A549 (cell line): ENCODE measurements around the gene STN1. TPM values are rescaled to one million over a fixed set of nuclear protein-coding genes. Genes with fewer than 3 reads are reported as not detected.

ENCODE experiments used
- ATAC-seq, 2 experiments: fragments of 200-7000 bp in 1 of 2; fragments of >200 bp in 1 of 2; cut with Nextera tagmentation in 1 of 2; cut with Tn5 transposase in 1 of 2; 3 replicates each; pipeline versions ENCODE4 v1.8.0 to v1.9.1; 2018 to 2020; ENCODE audit warnings: mild to moderate bottlenecking in 1 of 2, moderate library complexity in 1 of 2
- CTCF ChIA-PET: fragments of 300-600 bp; sonication (Branson Sonifier 250); formaldehyde crosslinking; extraction: SDS; loops from one replicate; lab custom pipeline; 2021; ENCODE audit warnings: antibody characterized with exemption, inconsistent platforms; lab: Yijun Ruan, JAX
- POLR2A ChIA-PET: fragments of 350-600 bp; formaldehyde crosslinking; extraction: SDS; loops from one replicate; lab custom pipeline; 2021; ENCODE audit warnings: antibody characterized with exemption, inconsistent platforms; lab: Yijun Ruan, JAX
- DNase-seq, 2 experiments: peaks; one replicate each; pipeline versions ENCODE4 v3.0.0 to v3.0.0-alpha.2; 2011 to 2016; ENCODE audit warnings: low read depth in 1 of 2, low spot score in 1 of 2
- FAIRE-seq: peaks from 2 replicates; lab custom pipeline; 2011; peaks lifted over from hg19 to GRCh38; lab: Jason Lieb, UNC
- H3K27ac ChIP-seq, 2 experiments: fragments of >200 bp; sonication (Bioruptor Twin); formaldehyde crosslinking; 3 replicates each; pipeline ENCODE4 v1.5.1; 2016 to 2017
- H3K4me1 ChIP-seq: fragments of >200 bp; sonication (Bioruptor Twin); formaldehyde crosslinking; 3 replicates; pipeline ENCODE4 v1.6.1; 2016
- H3K4me2 ChIP-seq: fragments of >200 bp; sonication (Bioruptor Twin); formaldehyde crosslinking; 3 replicates; pipeline ENCODE4 v1.6.1; 2016
- H3K4me3 ChIP-seq: fragments of >200 bp; sonication (Bioruptor Twin); formaldehyde crosslinking; 3 replicates; pipeline ENCODE4 v1.5.1; 2016
- H3K9me3 ChIP-seq: fragments of >200 bp; sonication (Bioruptor Twin); formaldehyde crosslinking; 3 replicates; pipeline ENCODE4 v1.6.1; 2016
- BHLHE40 ChIP-seq: IDR thresholded peaks from 2 replicates; pipeline ENCODE4 v1.6.1; 2012; ENCODE audit warnings: low read depth, low read length, inconsistent platforms
- CBX2 ChIP-seq: fragments of 200-600 bp; sonication (generic); IDR thresholded peaks from 2 replicates; pipeline ENCODE4 v1.6.1; 2016; ENCODE audit warnings: low read depth, mild to moderate bottlenecking, borderline replicate concordance
- CHD4 ChIP-seq: fragments of 200-600 bp; sonication (generic); IDR thresholded peaks from 2 replicates; pipeline ENCODE4 v1.6.1; 2016; ENCODE audit warnings: antibody characterized with exemption, mild to moderate bottlenecking, borderline replicate concordance
- EHF ChIP-seq: fragments of 250-450 bp; sonication (Bioruptor Pico); IDR thresholded peaks from 2 replicates; pipeline ENCODE4 v1.5.0; 2020; ENCODE audit warnings: mild to moderate bottlenecking
- EHMT2 ChIP-seq: fragments of 200-600 bp; sonication (generic); IDR thresholded peaks from 2 replicates; pipeline ENCODE4 v1.6.1; 2016; ENCODE audit warnings: antibody characterized with exemption, low read depth, mild to moderate bottlenecking, moderate library complexity
- FOXS1 ChIP-seq: fragments of 250-450 bp; sonication (Bioruptor Pico); IDR thresholded peaks from 2 replicates; pipeline ENCODE4 v1.5.0; 2020; ENCODE audit warnings: mild to moderate bottlenecking, moderate library complexity
- HDAC2 ChIP-seq: fragments of 200-600 bp; sonication (generic); IDR thresholded peaks from 2 replicates; pipeline ENCODE4 v1.6.1; 2016
- HEYL ChIP-seq: fragments of 250-450 bp; sonication (Bioruptor Pico); IDR thresholded peaks from 2 replicates; pipeline ENCODE4 v1.8.0; 2021; ENCODE audit warnings: mild to moderate bottlenecking, moderate library complexity
- KDM5A ChIP-seq: fragments of 200-600 bp; sonication (generic); IDR thresholded peaks from 2 replicates; pipeline ENCODE4 v1.6.1; 2016; ENCODE audit warnings: antibody characterized with exemption, mild to moderate bottlenecking
- MAFK ChIP-seq: fragments of 450-650 bp; IDR thresholded peaks from 2 replicates; pipeline ENCODE4 v1.6.1; 2014; ENCODE audit not compliant: partially characterized antibody
- MAZ ChIP-seq: fragments of 150-350 bp; IDR thresholded peaks from 2 replicates; pipeline ENCODE4 v1.6.1; 2014; ENCODE audit warnings: antibody characterized with exemption, low read depth, low read length, borderline replicate concordance
- NPAS2 ChIP-seq: fragments of 250-450 bp; sonication (Bioruptor Pico); IDR thresholded peaks from 2 replicates; pipeline ENCODE4 v1.8.0; 2022; ENCODE audit warnings: mild to moderate bottlenecking, moderate library complexity, borderline replicate concordance
- NR3C1 ChIP-seq: fragments of >200 bp; sonication (Bioruptor Twin); formaldehyde crosslinking; IDR thresholded peaks from 3 replicates; pipeline ENCODE4 v1.6.1; 2017
- PHF8 ChIP-seq: fragments of 200-600 bp; sonication (generic); IDR thresholded peaks from 2 replicates; pipeline ENCODE4 v1.6.1; 2016; ENCODE audit warnings: low read depth, mild to moderate bottlenecking, antibody characterized with exemption, moderate library complexity, borderline replicate concordance
- SMC3 ChIP-seq: fragments of >200 bp; sonication (Bioruptor Twin); formaldehyde crosslinking; IDR thresholded peaks from 3 replicates; pipeline ENCODE4 v1.6.1; 2018; ENCODE audit warnings: inconsistent platforms
- TFCP2L1 ChIP-seq: fragments of 250-450 bp; sonication (Bioruptor Pico); IDR thresholded peaks from 2 replicates; pipeline ENCODE4 v1.5.0; 2021; ENCODE audit warnings: mild to moderate bottlenecking
- TP53 ChIP-seq: fragments of 250-450 bp; sonication (Bioruptor Pico); IDR thresholded peaks from 2 replicates; pipeline ENCODE4 v1.5.0; 2021; ENCODE audit warnings: mild to moderate bottlenecking, moderate library complexity
- ZSCAN20 ChIP-seq: fragments of 250-450 bp; sonication (Bioruptor Pico); IDR thresholded peaks from 2 replicates; pipeline ENCODE4 v1.8.0; 2022; ENCODE audit warnings: mild to moderate bottlenecking, moderate library complexity
- WGBS: methylation state at CpG from one replicate; pipeline ENCODE4 v1.1.6; 2017; ENCODE audit errors: missing lambda C conversion rate; 5-methylcytosine and 5-hydroxymethylcytosine counted together
- polyA plus RNA-seq, 4 experiments: library from polyadenylated mRNA; depleted of rRNA in 3 of 4; stranded (reverse); fragments of >200 nt; fragmentation: RNase III in 1 of 4; extraction: RNeasy Plus Mini Kit Qiagen cat#74134 plus additional on column Dnase treatment in 1 of 4; gene quantifications; 2 replicates in 3 of 4; 3 replicates in 1 of 4; pipeline ENCODE4 v1.2.3, GENCODE V29; 2011 to 2017
- TF ChIP-seq, protein P1 (sequence below): fragments of 150-350 bp; IDR thresholded peaks from 2 replicates; pipeline ENCODE4 v1.6.1; 2014; ENCODE audit warnings: low read depth, mild to moderate bottlenecking, low read length
- TF ChIP-seq, protein P2 (sequence below): fragments of >200 bp; sonication (Bioruptor Twin); formaldehyde crosslinking; IDR thresholded peaks from 3 replicates; pipeline ENCODE4 v1.6.1; 2016
- TF ChIP-seq, protein P3 (sequence below): IDR thresholded peaks from 2 replicates; pipeline ENCODE4 v1.6.1; 2012

Gene STN1
- polyA plus RNA-seq, 2 of the 4 experiments (the other 2 are of a cell fraction): 17.1 to 34.5 TPM

DNA sequence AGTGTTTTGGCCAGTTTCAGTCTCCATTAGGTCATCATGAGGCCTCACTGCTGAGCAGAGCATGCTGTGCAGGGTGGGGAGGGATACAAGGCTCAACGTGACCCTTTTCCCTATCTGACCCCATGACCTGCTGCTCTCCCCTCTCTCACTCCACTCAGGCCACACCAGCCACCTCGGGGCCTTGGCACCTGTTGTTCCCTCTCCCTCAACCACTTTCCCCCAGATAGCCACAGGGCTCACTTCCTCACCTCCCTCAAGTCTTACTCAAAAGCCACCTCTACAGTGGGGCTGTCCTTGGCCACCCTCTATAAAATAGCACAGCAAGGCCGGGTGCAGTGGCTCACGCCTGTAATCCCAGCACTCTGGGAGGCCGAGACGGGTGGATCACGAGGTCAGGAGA lies 76.5 kb downstream of the STN1 start (continued):
- TF ChIP-seq NR3C1 (no peak), TFCP2L1 (no peak)
- TF ChIP-seq, all 56 proteins: peak for 0

DNA sequence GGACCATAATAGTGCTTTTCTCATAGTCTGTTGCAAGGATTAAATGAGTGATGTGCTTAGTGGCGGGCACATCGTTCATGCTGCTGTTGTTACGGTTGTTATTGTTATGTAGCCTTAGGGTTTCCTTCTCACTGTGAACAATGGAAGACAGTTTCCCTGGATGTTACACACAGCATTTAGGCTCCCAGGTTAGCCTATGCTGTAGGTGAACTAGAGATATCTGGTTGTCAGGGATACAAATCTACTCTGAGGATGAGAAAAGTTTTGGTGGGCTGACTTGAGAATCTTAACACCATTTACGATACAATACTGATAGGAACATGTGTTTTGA lies 77.3 kb downstream of the STN1 start:
- DNase-seq: no peak
- Histone ChIP-seq H3K27ac (no peak overlapping the region), H3K4me1 (peaks cover 7% of the 10 kb centered on the region; the same call in 2 of the 3 replicates), H3K4me3 (no peak overlapping the region), H3K4me2 (no peak overlapping the region), H3K9me3 (no peaks in the 10 kb centered on the region)
- ATAC-seq: no peak
- FAIRE-seq: no peak
- 97% methylated on average over 4 of the region's 4 CpGs for WGBS
- TF ChIP-seq MAZ: no peak
- TF ChIP-seq CBX2: no peak
- TF ChIP-seq TP53: no peak
- TF ChIP-seq HDAC2: no peak
- TF ChIP-seq, protein P1, sequence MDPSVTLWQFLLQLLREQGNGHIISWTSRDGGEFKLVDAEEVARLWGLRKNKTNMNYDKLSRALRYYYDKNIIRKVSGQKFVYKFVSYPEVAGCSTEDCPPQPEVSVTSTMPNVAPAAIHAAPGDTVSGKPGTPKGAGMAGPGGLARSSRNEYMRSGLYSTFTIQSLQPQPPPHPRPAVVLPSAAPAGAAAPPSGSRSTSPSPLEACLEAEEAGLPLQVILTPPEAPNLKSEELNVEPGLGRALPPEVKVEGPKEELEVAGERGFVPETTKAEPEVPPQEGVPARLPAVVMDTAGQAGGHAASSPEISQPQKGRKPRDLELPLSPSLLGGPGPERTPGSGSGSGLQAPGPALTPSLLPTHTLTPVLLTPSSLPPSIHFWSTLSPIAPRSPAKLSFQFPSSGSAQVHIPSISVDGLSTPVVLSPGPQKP: no peak
- TF ChIP-seq PHF8: no peak
- no peak for TF ChIP-seq CHD4
- TF ChIP-seq, protein P2, sequence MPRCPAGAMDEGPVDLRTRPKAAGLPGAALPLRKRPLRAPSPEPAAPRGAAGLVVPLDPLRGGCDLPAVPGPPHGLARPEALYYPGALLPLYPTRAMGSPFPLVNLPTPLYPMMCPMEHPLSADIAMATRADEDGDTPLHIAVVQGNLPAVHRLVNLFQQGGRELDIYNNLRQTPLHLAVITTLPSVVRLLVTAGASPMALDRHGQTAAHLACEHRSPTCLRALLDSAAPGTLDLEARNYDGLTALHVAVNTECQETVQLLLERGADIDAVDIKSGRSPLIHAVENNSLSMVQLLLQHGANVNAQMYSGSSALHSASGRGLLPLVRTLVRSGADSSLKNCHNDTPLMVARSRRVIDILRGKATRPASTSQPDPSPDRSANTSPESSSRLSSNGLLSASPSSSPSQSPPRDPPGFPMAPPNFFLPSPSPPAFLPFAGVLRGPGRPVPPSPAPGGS: no peak
- TF ChIP-seq NPAS2 (CRISPR knock-in tag): no peak
- no peak for TF ChIP-seq EHF
- POLR2A ChIA-PET: no interaction called here
- CTCF ChIA-PET: interaction anchor here (0.8 to 2.7 kb wide), 3 partner anchors 11 to 52 kb away, joined by 3 to 10 read pairs (median 6); no protein-coding TSS in a partner anchor

DNA sequence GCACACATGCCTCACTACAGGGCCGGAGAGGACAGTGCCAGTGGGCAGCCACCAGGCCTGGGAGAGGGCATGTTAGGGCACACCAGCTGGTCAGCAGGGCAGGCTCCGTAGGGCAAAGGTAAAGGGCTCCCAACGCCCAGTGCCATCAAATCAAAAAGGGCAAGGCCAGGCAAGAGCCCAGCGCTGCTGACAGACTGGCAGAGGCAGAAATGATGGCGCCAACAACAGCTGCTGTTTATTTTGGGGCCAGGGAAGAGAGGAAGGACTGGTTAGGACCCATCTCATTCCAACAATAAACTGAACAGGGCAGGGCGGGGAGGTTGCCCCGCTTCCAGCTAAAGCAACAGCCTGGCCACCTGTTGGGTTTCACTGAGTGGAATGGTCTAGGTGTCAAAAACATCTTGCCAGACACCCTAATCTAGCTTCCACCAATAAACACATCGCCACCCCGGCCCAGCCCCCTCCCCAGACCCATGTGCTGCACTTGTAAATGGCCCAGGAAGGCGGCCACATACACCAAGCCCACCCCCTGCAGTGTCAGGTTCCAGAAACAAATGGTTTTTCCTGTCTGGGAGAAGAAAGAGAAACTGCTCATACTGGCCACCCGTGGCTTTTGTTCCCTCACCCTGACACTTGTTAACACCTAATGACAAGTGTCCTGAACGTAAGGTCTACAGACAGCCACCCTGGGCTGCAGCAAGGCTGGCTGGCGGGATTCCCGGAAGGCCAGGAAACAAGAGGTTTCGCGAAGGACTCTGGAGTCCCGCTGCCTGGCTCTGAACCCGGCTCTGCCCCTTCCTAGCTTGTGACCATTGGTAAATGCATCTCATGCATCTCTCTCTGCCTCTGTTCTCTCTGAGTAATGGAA lies 77.9 kb downstream of the STN1 start:
- FAIRE-seq: no peak
- H3K4me2 ChIP-seq: no peak overlapping the region
- H3K9me3 ChIP-seq: no peaks in the 10 kb centered on the region
- H3K4me1 ChIP-seq: peaks cover 13% of the 10 kb centered on the region
- ATAC-seq: no peak
- WGBS: 86% methylated on average over 17 of the region's 18 CpGs
- no peak for TF ChIP-seq PHF8
- TF ChIP-seq ZSCAN20 (CRISPR knock-in tag): no peak
- TF ChIP-seq BHLHE40: no peak
- no peak for TF ChIP-seq MAZ
- no peak for TF ChIP-seq KDM5A
- TF ChIP-seq SMC3: no peak
- no peak for TF ChIP-seq EHMT2
- TF ChIP-seq CHD4: no peak
- TF ChIP-seq, all 56 proteins: peak for 0
- CTCF ChIA-PET: interaction anchor here (0.8 to 3.3 kb wide), 5 partner anchors 8 to 127 kb away, joined by 3 to 15 read pairs (median 6); no protein-coding TSS in a partner anchor
- no peak overlapping the region; a peak in 1 of 6 replicates for H3K27ac ChIP-seq
- POLR2A ChIA-PET: no interaction called here
- DNase-seq: no peak
- no peak overlapping the region for H3K4me3 ChIP-seq

DNA sequence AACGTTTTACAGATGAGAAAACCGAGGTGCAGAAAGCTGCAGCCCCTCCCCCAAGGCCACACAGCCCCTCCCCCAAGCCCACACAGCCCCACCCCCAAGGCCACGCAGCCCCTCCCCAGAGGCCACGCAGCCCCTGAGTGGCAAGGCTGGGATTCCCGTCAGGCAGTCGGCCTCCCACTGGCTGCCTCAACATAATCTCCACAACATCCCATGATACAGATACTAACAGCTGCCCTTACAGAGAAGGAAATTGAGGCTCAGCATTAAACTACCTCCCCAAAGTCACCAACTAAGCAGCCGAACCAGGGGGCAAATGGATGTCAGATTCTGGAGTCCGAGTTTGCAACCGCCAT lies 78.5 kb downstream of the STN1 start:
- 72% methylated on average over 7 of the region's 9 CpGs for WGBS
- H3K27ac ChIP-seq: no peak overlapping the region; a peak in 1 of 6 replicates
- H3K4me2 ChIP-seq: no peak overlapping the region
- ATAC-seq: no peak
- POLR2A ChIA-PET: no interaction called here
- CTCF ChIA-PET: interaction anchor here (1.4 to 3.3 kb wide), 5 partner anchors 9 to 126 kb away, joined by 4 to 15 read pairs (median 6); no protein-coding TSS in a partner anchor
- DNase-seq: no peak
- FAIRE-seq: no peak
- H3K4me1 ChIP-seq: peaks cover 19% of the 10 kb centered on the region
- TF ChIP-seq MAFK: no peak
- TF ChIP-seq EHF: no peak
- no peak for TF ChIP-seq FOXS1
- TF ChIP-seq, protein P3, sequence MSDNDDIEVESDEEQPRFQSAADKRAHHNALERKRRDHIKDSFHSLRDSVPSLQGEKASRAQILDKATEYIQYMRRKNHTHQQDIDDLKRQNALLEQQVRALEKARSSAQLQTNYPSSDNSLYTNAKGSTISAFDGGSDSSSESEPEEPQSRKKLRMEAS: no peak
- TF ChIP-seq HEYL: no peak
- TF ChIP-seq, all 56 proteins: peak for 0
- Histone ChIP-seq H3K9me3 (no peaks in the 10 kb centered on the region), H3K4me3 (no peak overlapping the region)
